ENCODE measurements around the gene CPTP. TPM values are rescaled to one million over a fixed set of nuclear protein-coding genes. Genes with fewer than 3 reads are reported as not detected.
A peak's percentile ranks its signal among the peaks of the same experiment; 100 is the strongest.

The CPTP gene
- total and polyA plus RNA-seq, 2 of the 13 experiments (the other 11 are each of a cell fraction or from before 2014, with no cell fraction given): 5.5 to 9.3 TPM

DNA sequence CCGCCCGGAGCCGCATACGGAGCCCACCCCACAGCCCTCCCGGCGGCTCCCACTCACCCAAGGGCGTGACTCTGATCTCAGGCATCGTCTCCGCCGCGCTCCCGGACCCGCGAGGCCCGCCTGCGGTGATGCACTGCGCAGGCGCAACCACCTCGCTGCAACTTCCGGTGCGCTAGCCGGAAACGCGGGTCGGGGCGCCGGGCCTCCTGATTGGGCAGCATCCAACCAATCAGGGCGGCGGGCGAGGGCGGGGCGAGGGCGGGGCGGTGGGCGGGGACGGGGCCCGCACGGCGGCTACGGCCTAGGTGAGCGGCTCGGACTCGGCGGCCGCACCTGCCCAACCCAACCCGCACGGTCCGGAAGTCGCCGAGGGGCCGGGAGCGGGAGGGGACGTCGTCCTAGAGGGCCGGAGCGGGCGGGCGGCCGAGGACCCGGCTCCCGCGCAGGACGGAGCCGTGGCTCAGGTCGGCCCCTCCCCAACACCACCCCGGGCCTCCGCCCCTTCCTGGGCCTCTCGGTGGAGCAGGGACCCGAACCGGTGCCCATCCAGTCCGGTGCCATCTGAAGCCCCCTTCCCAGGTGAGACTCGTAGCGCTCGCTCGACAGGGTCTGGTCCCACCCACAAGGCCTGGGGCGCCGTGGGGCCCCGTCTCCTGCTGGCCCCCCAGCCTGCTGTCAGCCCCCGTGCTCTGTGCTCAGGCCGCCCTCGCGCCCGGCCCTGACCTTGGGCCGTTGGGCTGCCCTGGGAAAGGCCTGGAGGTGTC, at the start of gene CPTP, which contains the start of gene INTS11 (continued):
- TF ChIP-seq, protein P1, sequence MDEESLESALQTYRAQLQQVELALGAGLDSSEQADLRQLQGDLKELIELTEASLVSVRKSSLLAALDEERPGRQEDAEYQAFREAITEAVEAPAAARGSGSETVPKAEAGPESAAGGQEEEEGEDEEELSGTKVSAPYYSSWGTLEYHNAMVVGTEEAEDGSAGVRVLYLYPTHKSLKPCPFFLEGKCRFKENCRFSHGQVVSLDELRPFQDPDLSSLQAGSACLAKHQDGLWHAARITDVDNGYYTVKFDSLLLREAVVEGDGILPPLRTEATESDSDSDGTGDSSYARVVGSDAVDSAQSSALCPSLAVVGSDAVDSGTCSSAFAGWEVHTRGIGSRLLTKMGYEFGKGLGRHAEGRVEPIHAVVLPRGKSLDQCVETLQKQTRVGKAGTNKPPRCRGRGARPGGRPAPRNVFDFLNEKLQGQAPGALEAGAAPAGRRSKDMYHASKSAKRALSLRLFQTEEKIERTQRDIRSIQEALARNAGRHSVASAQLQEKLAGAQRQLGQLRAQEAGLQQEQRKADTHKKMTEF (CRISPR knock-in tag; IDR thresholded peaks at IDR 0.05): peak; percentile 78; the same call in 1 of the 2 replicates
- TF ChIP-seq ZNF138 (CRISPR knock-in tag; IDR thresholded peaks at IDR 0.05; ENCODE audit: low read depth): 0 out of 2 replicates have a peak, but pooled peaks have one; percentile 70
- TF ChIP-seq TBL1XR1 (IDR thresholded peaks at IDR 0.05; ENCODE audit: borderline replicate concordance, low read length, partially characterized antibody): no peak
- TF ChIP-seq ZNF232 (CRISPR knock-in tag; IDR thresholded peaks at IDR 0.05; ENCODE audit: borderline replicate concordance): 0 out of 2 replicates have a peak, but pooled peaks have one; percentile 52
- 0 out of 2 replicates have a peak, but pooled peaks have one; percentile 23 for TF ChIP-seq AKAP8 (CRISPR knock-in tag; IDR thresholded peaks at IDR 0.05)
- no peak for TF ChIP-seq ATF7 (IDR thresholded peaks at IDR 0.05)
- TF ChIP-seq ATF7 (CRISPR knock-in tag; IDR thresholded peaks at IDR 0.05): 0 out of 2 replicates have a peak, but pooled peaks have one; percentile 40
- no peak for TF ChIP-seq ZNF432 (CRISPR knock-in tag; IDR thresholded peaks at IDR 0.05; ENCODE audit: borderline replicate concordance)
- TF ChIP-seq HIVEP1 (CRISPR knock-in tag; IDR thresholded peaks at IDR 0.05): peak; percentile 82; the same call in 1 of the 2 replicates
- TF ChIP-seq FLYWCH1 (CRISPR knock-in tag; IDR thresholded peaks at IDR 0.05): 0 out of 2 replicates have a peak, but pooled peaks have one; percentile 51
- peak; percentile 74; the same call in 1 of the 3 replicates for TF ChIP-seq MXI1 (IDR thresholded peaks at IDR 0.05; ENCODE audit: borderline replicate concordance, low read depth, low read length)
- peak; percentile 60 for TF ChIP-seq IKZF4 (CRISPR knock-in tag; IDR thresholded peaks at IDR 0.05; ENCODE audit: borderline replicate concordance, low read depth, not compliant biosample characterization)
- TF ChIP-seq, protein P2, sequence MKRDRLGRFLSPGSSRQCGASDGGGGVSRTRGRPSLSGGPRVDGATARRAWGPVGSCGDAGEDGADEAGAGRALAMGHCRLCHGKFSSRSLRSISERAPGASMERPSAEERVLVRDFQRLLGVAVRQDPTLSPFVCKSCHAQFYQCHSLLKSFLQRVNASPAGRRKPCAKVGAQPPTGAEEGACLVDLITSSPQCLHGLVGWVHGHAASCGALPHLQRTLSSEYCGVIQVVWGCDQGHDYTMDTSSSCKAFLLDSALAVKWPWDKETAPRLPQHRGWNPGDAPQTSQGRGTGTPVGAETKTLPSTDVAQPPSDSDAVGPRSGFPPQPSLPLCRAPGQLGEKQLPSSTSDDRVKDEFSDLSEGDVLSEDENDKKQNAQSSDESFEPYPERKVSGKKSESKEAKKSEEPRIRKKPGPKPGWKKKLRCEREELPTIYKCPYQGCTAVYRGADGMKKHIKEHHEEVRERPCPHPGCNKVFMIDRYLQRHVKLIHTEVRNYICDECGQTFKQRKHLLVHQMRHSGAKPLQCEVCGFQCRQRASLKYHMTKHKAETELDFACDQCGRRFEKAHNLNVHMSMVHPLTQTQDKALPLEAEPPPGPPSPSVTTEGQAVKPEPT (CRISPR knock-in tag; IDR thresholded peaks at IDR 0.05; ENCODE audit: low read depth): no peak
- no peak for TF ChIP-seq ATRX (CRISPR knock-in tag; IDR thresholded peaks at IDR 0.05; ENCODE audit: borderline replicate concordance)
- peak; percentile 62 for TF ChIP-seq KDM5B (CRISPR knock-in tag; IDR thresholded peaks at IDR 0.05; ENCODE audit: borderline replicate concordance)
- 0 out of 2 replicates have a peak, but pooled peaks have one; percentile 21 for TF ChIP-seq KLF6 (CRISPR knock-in tag; IDR thresholded peaks at IDR 0.05)
- peak; percentile 93 for TF ChIP-seq ZNF747 (CRISPR knock-in tag; IDR thresholded peaks at IDR 0.05; ENCODE audit: borderline replicate concordance)
- TF ChIP-seq NCOR1 (IDR thresholded peaks at IDR 0.05; ENCODE audit: borderline replicate concordance, low read length): peak; percentile 37; the same call in 1 of the 2 replicates
- no peak for TF ChIP-seq NR3C1 (CRISPR knock-in tag; IDR thresholded peaks at IDR 0.05)
- TF ChIP-seq, protein P3, sequence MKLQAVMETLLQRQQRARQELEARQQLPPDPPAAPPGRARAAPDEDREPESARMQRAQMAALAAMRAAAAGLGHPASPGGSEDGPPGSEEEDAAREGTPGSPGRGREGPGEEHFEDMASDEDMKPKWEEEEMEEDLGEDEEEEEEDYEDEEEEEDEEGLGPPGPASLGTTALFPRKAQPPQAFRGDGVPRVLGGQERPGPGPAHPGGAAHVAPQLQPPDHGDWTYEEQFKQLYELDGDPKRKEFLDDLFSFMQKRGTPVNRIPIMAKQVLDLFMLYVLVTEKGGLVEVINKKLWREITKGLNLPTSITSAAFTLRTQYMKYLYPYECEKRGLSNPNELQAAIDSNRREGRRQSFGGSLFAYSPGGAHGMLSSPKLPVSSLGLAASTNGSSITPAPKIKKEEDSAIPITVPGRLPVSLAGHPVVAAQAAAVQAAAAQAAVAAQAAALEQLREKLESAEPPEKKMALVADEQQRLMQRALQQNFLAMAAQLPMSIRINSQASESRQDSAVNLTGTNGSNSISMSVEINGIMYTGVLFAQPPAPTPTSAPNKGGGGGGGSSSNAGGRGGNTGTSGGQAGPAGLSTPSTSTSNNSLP (IDR thresholded peaks at IDR 0.05; ENCODE audit: low read depth, low read length): no peak
- TF ChIP-seq, protein P4, sequence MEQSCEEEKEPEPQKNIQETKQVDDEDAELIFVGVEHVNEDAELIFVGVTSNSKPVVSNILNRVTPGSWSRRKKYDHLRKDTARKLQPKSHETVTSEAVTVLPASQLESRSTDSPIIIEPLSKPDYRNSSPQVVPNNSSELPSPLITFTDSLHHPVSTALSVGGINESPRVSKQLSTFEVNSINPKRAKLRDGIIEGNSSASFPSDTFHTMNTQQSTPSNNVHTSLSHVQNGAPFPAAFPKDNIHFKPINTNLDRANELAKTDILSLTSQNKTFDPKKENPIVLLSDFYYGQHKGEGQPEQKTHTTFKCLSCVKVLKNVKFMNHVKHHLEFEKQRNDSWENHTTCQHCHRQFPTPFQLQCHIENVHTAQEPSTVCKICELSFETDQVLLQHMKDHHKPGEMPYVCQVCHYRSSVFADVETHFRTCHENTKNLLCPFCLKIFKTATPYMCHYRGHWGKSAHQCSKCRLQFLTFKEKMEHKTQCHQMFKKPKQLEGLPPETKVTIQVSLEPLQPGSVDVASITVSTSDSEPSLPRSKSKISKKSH (CRISPR knock-in tag; IDR thresholded peaks at IDR 0.05; ENCODE audit: borderline replicate concordance): 0 out of 2 replicates have a peak, but pooled peaks have one; percentile 24
- peak; percentile 94 for TF ChIP-seq GABPB1 (CRISPR knock-in tag; IDR thresholded peaks at IDR 0.05)
- TF ChIP-seq IRF2 (CRISPR knock-in tag; IDR thresholded peaks at IDR 0.05): 0 out of 2 replicates have a peak, but pooled peaks have one; percentile 47
